Activated CD8-positive, alpha-beta memory T cell treated with anti-CD3 and anti-CD28 coated beads, Interleukin-2, amount 50 U/mL, for 4 hours (primary cell): ENCODE data around the gene LARP1.

Source experiments
- DNase-seq: peaks from one replicate; pipeline ENCODE4 v3.0.0-alpha.2; 2020

The LARP1 gene

GRCh38 chr5:154764967-154765366 is 9.8 kb downstream of the LARP1 start:
- no peak for DNase-seq

- DNase-seq, result no peak
Observed at GRCh38 chr5:154765396-154765925, 10.3 kb downstream of the LARP1 start.

GRCh38 chr5:154766558-154767281 is 11.5 kb downstream of the LARP1 start:
- no peak for DNase-seq

GRCh38 chr5:154767576-154767975 is 12.4 kb downstream of the LARP1 start:
- no peak for DNase-seq

GRCh38 chr5:154768207-154768606 is 13.0 kb downstream of the LARP1 start:
- no peak for DNase-seq

GRCh38 chr5:154770111-154770510 is 14.9 kb downstream of the LARP1 start:
- no peak for DNase-seq

GRCh38 chr5:154771383-154771901 is 16.3 kb downstream of the LARP1 start:
- no peak for DNase-seq

- DNase-seq, result no peak
Observed at GRCh38 chr5:154773326-154773725, 18.1 kb downstream of the LARP1 start.

- DNase-seq, result no peak
Observed at GRCh38 chr5:154776167-154776566, 21.0 kb downstream of the LARP1 start.

- no peak for DNase-seq
Observed at GRCh38 chr5:154778534-154778933, 23.4 kb downstream of the LARP1 start.

- no peak for DNase-seq
Observed at GRCh38 chr5:154779105-154779504, 23.9 kb downstream of the LARP1 start.

- DNase-seq, result no peak
Observed at GRCh38 chr5:154780128-154780527, 25.0 kb downstream of the LARP1 start.

GRCh38 chr5:154782326-154782725 is 27.1 kb downstream of the LARP1 start:
- DNase-seq, result no peak

- no peak for DNase-seq
Observed at GRCh38 chr5:154782812-154783592, 27.8 kb downstream of the LARP1 start.

- DNase-seq, result no peak
Observed at GRCh38 chr5:154783774-154784460, 28.7 kb downstream of the LARP1 start.

- DNase-seq, result no peak
Observed at GRCh38 chr5:154784856-154785255, 29.7 kb downstream of the LARP1 start.

- DNase-seq, result no peak
Observed at GRCh38 chr5:154786414-154786813, 31.2 kb downstream of the LARP1 start.

- DNase-seq, result no peak
Observed at GRCh38 chr5:154788212-154788611, 33.0 kb downstream of the LARP1 start.

- no peak for DNase-seq
Observed at GRCh38 chr5:154791535-154791934, 36.4 kb downstream of the LARP1 start.

- DNase-seq, result no peak
Observed at GRCh38 chr5:154793599-154794524, 38.7 kb downstream of the LARP1 start.

- no peak for DNase-seq
Observed at GRCh38 chr5:154794525-154795234, 39.5 kb downstream of the LARP1 start.

GRCh38 chr5:154795235-154795596 is 40.0 kb downstream of the LARP1 start:
- no peak for DNase-seq
